ENCODE data around the gene BIK.

GRCh38 chr22:43110927-43111623 is 525 bp downstream of the BIK start:
- no peak for TF ChIP-seq CTCF (IDR thresholded peaks at IDR 0.05)
- no peak for TF ChIP-seq ZFX (IDR thresholded peaks at IDR 0.05; ENCODE audit: borderline replicate concordance)
